Measurements from ENCODE around the gene RNGTT. TPM values are rescaled to one million over a fixed set of nuclear protein-coding genes. Genes with fewer than 3 reads are reported as not detected.

Gene RNGTT
- total RNA-seq, 1 donor from 2014 or later = 16.5 TPM

DNA sequence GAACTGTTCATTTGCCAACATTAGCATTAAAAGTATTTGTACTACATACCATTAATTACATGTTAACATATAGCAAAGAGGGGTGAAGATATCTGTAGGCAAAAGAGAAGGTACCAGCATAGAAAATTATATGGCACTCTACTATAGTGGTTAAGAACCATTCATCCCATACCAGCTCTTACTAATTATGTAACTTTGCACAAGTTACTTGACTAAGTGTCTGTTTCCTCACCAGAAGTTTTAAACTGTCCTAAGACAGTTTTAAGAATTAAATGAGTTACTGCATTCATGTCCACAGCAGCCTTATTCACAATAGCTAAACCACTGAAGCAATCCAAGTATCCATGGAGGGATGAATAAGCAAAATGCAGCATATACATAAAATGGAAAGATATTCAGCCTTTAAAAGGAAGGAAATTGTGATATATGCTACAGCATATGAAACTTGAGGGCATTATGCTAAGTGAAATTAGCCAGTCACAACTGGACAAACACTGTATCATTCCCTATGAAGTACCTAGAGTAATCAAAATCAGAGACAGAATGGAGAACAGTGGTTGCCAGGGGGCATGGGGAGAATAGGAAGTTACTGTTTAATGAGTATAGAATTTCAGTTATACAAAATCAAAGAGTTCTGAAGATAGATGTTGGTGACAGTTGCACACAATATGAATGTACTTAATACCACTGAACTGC is 98.9 kb downstream of the RNGTT start:
- Mint-ChIP-seq H3K36me3 (ENCODE audit: insufficient read depth) (no peaks in the 10 kb centered on the region), H3K27ac (no peak overlapping the region), H3K4me3 (ENCODE audit: low read depth) (no peak overlapping the region), H3K27me3 (no peaks in the 10 kb centered on the region), H3K9me3 (ENCODE audit: low read depth) (no peaks in the 10 kb centered on the region), H3K4me1 (ENCODE audit: low read depth) (no peaks in the 10 kb centered on the region)
- TF ChIP-seq, protein P1, sequence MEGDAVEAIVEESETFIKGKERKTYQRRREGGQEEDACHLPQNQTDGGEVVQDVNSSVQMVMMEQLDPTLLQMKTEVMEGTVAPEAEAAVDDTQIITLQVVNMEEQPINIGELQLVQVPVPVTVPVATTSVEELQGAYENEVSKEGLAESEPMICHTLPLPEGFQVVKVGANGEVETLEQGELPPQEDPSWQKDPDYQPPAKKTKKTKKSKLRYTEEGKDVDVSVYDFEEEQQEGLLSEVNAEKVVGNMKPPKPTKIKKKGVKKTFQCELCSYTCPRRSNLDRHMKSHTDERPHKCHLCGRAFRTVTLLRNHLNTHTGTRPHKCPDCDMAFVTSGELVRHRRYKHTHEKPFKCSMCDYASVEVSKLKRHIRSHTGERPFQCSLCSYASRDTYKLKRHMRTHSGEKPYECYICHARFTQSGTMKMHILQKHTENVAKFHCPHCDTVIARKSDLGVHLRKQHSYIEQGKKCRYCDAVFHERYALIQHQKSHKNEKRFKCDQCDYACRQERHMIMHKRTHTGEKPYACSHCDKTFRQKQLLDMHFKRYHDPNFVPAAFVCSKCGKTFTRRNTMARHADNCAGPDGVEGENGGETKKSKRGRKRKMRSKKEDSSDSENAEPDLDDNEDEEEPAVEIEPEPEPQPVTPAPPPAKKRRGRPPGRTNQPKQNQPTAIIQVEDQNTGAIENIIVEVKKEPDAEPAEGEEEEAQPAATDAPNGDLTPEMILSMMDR (IDR thresholded peaks at IDR 0.05; ENCODE audit: unreplicated experiment) = no peak
- no peak for DNase-seq (ENCODE audit: low spot score, unreplicated experiment)

DNA sequence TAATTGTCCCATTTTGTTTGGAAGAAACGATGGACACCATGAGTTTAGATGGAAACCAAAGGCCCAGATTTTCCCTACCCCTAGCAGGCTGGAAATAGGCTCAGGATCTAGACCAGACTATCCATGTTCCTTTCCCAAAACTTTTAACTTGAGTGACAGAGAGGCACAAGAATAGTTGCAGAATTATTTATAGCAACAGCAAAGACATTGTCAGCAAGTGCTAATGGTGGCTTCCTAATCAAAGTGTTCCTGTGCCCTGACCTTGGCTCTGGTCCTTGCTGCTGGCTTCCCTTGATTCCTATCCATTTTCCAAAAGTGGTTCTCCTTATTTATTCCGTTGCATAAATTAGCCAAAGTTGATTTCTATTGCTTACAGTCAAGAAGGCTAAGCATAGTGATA is 103.1 kb downstream of the RNGTT start:
- H3K27ac Mint-ChIP-seq = no peak overlapping the region
- H3K9me3 Mint-ChIP-seq (ENCODE audit: low read depth) = no peaks in the 10 kb centered on the region
- no peaks in the 10 kb centered on the region for H3K27me3 Mint-ChIP-seq
- DNase-seq (ENCODE audit: low spot score, unreplicated experiment) = no peak
- H3K4me3 Mint-ChIP-seq (ENCODE audit: low read depth) = no peak overlapping the region
- no peaks in the 10 kb centered on the region for H3K36me3 Mint-ChIP-seq (ENCODE audit: insufficient read depth)
- TF ChIP-seq, protein P1 (IDR thresholded peaks at IDR 0.05; ENCODE audit: unreplicated experiment) = no peak
- H3K4me1 Mint-ChIP-seq (ENCODE audit: low read depth) = no peaks in the 10 kb centered on the region

DNA sequence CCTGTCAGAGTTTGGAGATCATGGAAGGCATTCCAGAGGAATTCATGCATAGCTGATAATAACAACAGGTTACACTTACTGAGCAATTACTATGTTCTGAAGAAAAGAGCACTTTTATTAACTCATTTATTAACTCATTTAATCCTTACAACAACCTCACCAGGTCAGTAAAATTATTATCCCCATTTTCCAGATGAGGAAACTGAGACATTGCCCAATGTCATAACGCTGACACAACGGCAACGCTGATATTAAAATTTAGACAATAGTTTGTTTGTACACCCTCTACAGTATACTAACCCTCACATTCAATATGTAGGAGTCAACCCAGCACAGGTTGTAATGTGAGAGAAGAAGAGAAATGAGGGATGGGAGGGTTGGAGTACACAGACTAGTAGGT is 105.0 kb downstream of the RNGTT start:
- H3K27ac Mint-ChIP-seq = no peak overlapping the region
- no peaks in the 10 kb centered on the region for H3K27me3 Mint-ChIP-seq
- no peak for DNase-seq (ENCODE audit: low spot score, unreplicated experiment)
- TF ChIP-seq, protein P1 (IDR thresholded peaks at IDR 0.05; ENCODE audit: unreplicated experiment) = no peak
- H3K36me3 Mint-ChIP-seq (ENCODE audit: insufficient read depth) = no peaks in the 10 kb centered on the region
- H3K4me3 Mint-ChIP-seq (ENCODE audit: low read depth) = no peak overlapping the region
- no peaks in the 10 kb centered on the region for H3K4me1 Mint-ChIP-seq (ENCODE audit: low read depth)
- no peaks in the 10 kb centered on the region for H3K9me3 Mint-ChIP-seq (ENCODE audit: low read depth)

DNA sequence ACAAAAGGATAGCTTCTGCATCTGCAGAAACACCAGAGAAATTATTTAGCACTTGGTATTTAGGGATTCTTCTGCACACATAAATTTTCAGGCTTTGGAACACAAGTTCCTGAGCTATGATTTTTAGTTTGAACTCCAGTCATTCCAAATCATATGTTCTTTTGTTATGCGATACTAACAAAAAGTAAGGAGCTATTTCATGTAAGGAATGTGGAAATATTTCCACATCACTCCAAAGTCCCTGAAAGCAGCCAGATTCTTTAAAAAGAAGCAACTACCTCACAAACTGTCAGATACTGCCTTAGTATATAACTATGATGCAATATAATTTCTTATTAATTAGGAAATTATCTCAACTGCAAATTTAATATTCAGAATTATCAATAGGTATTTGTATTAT is 106.9 kb downstream of the RNGTT start:
- TF ChIP-seq, protein P1 (IDR thresholded peaks at IDR 0.05; ENCODE audit: unreplicated experiment) = no peak
- no peak overlapping the region for H3K4me3 Mint-ChIP-seq (ENCODE audit: low read depth)
- H3K27ac Mint-ChIP-seq = no peak overlapping the region
- no peak for DNase-seq (ENCODE audit: low spot score, unreplicated experiment)
- no peaks in the 10 kb centered on the region for H3K9me3 Mint-ChIP-seq (ENCODE audit: low read depth)
- no peaks in the 10 kb centered on the region for H3K27me3 Mint-ChIP-seq
- no peaks in the 10 kb centered on the region for H3K4me1 Mint-ChIP-seq (ENCODE audit: low read depth)
- peaks cover 2% of the 10 kb centered on the region for H3K36me3 Mint-ChIP-seq (ENCODE audit: insufficient read depth)

DNA sequence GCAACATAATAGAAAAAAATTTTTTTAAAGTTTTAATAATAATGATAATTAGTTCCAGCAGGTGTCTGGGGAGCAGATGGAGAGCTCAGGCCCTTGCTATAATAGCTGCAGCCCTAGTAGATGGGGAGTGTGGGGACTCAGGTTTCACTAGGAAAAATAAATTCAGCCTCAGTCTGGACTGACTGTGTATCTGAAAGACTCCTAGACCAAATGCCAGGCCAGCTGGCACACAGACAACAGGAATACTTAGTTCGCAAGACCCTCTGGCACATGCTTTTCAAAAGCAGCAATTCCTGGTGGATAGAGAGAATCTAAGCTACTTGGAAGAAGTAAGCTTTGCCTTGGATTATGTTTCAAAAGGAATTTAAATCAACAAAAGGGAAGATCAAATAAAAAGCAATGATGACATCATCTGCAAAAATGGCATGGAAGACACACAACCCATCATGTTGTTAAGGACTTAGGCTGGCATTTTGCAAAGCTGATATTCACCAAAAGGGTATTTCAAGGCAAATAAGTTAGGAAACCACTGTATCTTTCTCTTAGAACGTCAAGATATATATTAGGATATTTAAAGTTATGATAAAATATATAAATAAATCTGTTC is 107.8 kb downstream of the RNGTT start:
- no peak for DNase-seq (ENCODE audit: low spot score, unreplicated experiment)
- H3K9me3 Mint-ChIP-seq (ENCODE audit: low read depth) = no peaks in the 10 kb centered on the region
- H3K27ac Mint-ChIP-seq = no peak overlapping the region
- no peak overlapping the region for H3K4me3 Mint-ChIP-seq (ENCODE audit: low read depth)
- H3K27me3 Mint-ChIP-seq = no peaks in the 10 kb centered on the region
- no peaks in the 10 kb centered on the region for H3K4me1 Mint-ChIP-seq (ENCODE audit: low read depth)
- H3K36me3 Mint-ChIP-seq (ENCODE audit: insufficient read depth) = peaks cover 2% of the 10 kb centered on the region
- TF ChIP-seq, protein P1 (IDR thresholded peaks at IDR 0.05; ENCODE audit: unreplicated experiment) = no peak
